Gastrocnemius medialis (tissue), 4 donors: Measurements from ENCODE around the gene EYS. TPM values are rescaled to one million over a fixed set of nuclear protein-coding genes. Genes with fewer than 3 reads are reported as not detected.

Experiments used
- ATAC-seq, 2 donors: fragments of 150-250 bp; one replicate each; pipeline ENCODE4 v1.9.1; 2016
- DNase-seq, 2 donors: peaks; one replicate each; pipeline ENCODE4 v3.0.0-alpha.2; 2019
- H3K27ac ChIP-seq, 4 donors: fragments of 200-600 bp; sonication (generic); 1 replicate in 1 of 4; 2 replicates in 3 of 4; pipeline ENCODE4 v1.5.1; 2016 to 2018; ENCODE audit warnings: mild to moderate bottlenecking in 2 of 4, moderate library complexity in 1 of 4
- H3K27me3 ChIP-seq, 3 donors: fragments of 200-600 bp; sonication (generic) in 2 of 3; 1 replicate in 1 of 3; 2 replicates in 2 of 3; pipeline versions ENCODE4 v1.5.1 to v1.6.0; 2016 to 2019; ENCODE audit warnings: mild to moderate bottlenecking in 1 of 3, moderate library complexity in 1 of 3
- H3K36me3 ChIP-seq, 2 donors: fragments of 200-600 bp; sonication (generic) in 1 of 2; one replicate each; pipeline ENCODE4 v1.5.1; 2017 to 2018
- H3K4me1 ChIP-seq, 2 donors: fragments of 200-600 bp; sonication (generic) in 1 of 2; one replicate each; pipeline ENCODE4 v1.5.1; 2016 to 2017; ENCODE audit warnings: mild to moderate bottlenecking in 2 of 2
- H3K4me3 ChIP-seq, 4 donors: fragments of 200-600 bp; sonication (generic) in 3 of 4; 1 replicate in 1 of 4; 2 replicates in 3 of 4; pipeline ENCODE4 v1.5.1; 2016 to 2019; ENCODE audit warnings: mild to moderate bottlenecking in 2 of 4
- H3K9me3 ChIP-seq, 3 donors: fragments of 200-600 bp; sonication (generic) in 2 of 3; 1 replicate in 1 of 3; 2 replicates in 2 of 3; pipeline ENCODE4 v1.5.1; 2016 to 2019
- CTCF ChIP-seq, 5 experiments: fragments of 450-650 bp in 3 of 5; fragments of 200-600 bp in 2 of 5; sonication (generic) in 2 of 5; IDR thresholded peaks in 4 of 5; conservative IDR thresholded peaks in 1 of 5; 1 replicate in 4 of 5; 2 replicates in 1 of 5; pipeline ENCODE4 v1.5.1; 2016 to 2019; ENCODE audit warnings: antibody characterized with exemption in 5 of 5, mild to moderate bottlenecking in 3 of 5, moderate library complexity in 3 of 5
- POLR2A ChIP-seq, 2 donors: fragments of 450-650 bp; IDR thresholded peaks; one replicate each; pipeline ENCODE4 v1.6.1; 2017; ENCODE audit warnings: antibody characterized with exemption in 2 of 2, mild to moderate bottlenecking in 2 of 2, moderate library complexity in 2 of 2
- in situ Hi-C, 4 donors: fragments of 200-750 bp; cut with MboI; loops; one replicate each; pipeline versions ENCODE4 v1.15.0 to v1.8.0; 2017; ENCODE audit warnings: low sequenced_read_pairs in 4 of 4
- intact Hi-C: fragments of 100-400 bp; cut with DNase I; formaldehyde crosslinking; loops from one replicate; pipeline ENCODE4 v1.15.1; 2023; ENCODE audit warnings: low total_unique reads
- total RNA-seq, 4 donors: library from RNA; depleted of rRNA; stranded (reverse); fragments of >200 nt; gene quantifications; one replicate each; pipeline versions ENCODE4 v1.1.0 to v1.2.3, GENCODE V29; 2016

The EYS gene
- total RNA-seq, 4 donors from 2014 or later: 0.20 TPM; not detected in 3

GRCh38 chr6:64143101-64143500, 1563.9 kb downstream of the EYS start:
- H3K36me3 ChIP-seq: no peaks in the 10 kb centered on the region
- no peak overlapping the region for H3K27ac ChIP-seq
- no peak overlapping the region for H3K4me3 ChIP-seq
- H3K9me3 ChIP-seq: no peaks in the 10 kb centered on the region
- H3K27me3 ChIP-seq: no peaks in the 10 kb centered on the region
- ATAC-seq (no peak), DNase-seq (no peak)
- in situ Hi-C loops (no loop called here), intact Hi-C loops (no loop called here)
- no peaks in the 10 kb centered on the region for H3K4me1 ChIP-seq
- TF ChIP-seq CTCF (IDR thresholded peaks at IDR 0.05 in 4 of 5, conservative IDR thresholded peaks at IDR 0.05 in 1 of 5) (no peak), POLR2A (IDR thresholded peaks at IDR 0.05) (no peak)

- Histone ChIP-seq H3K4me1 (no peaks in the 10 kb centered on the region), H3K27me3 (no peaks in the 10 kb centered on the region), H3K4me3 (no peak overlapping the region), H3K9me3 (no peaks in the 10 kb centered on the region), H3K27ac (no peak overlapping the region), H3K36me3 (no peaks in the 10 kb centered on the region)
- TF ChIP-seq POLR2A (IDR thresholded peaks at IDR 0.05) (no peak), CTCF (IDR thresholded peaks at IDR 0.05 in 4 of 5, conservative IDR thresholded peaks at IDR 0.05 in 1 of 5) (no peak)
- DNase-seq (no peak), ATAC-seq (no peak)
- in situ Hi-C loops: no loop called here
- intact Hi-C loops: no loop called here
Measured at GRCh38 chr6:64141680-64142079, 1565.3 kb downstream of the EYS start.

- no peaks in the 10 kb centered on the region for H3K4me1 ChIP-seq
- no peaks in the 10 kb centered on the region for H3K36me3 ChIP-seq
- no peak for TF ChIP-seq CTCF (IDR thresholded peaks at IDR 0.05 in 4 of 5, conservative IDR thresholded peaks at IDR 0.05 in 1 of 5)
- TF ChIP-seq POLR2A (IDR thresholded peaks at IDR 0.05): no peak
- intact Hi-C loops: no loop called here
- H3K4me3 ChIP-seq: no peak overlapping the region
- DNase-seq (no peak), ATAC-seq (no peak)
- H3K9me3 ChIP-seq: no peaks in the 10 kb centered on the region
- H3K27me3 ChIP-seq: no peaks in the 10 kb centered on the region
- no peak overlapping the region for H3K27ac ChIP-seq
- in situ Hi-C loops: no loop called here
Measured at GRCh38 chr6:64128301-64129024, 1578.6 kb downstream of the EYS start.

GRCh38 chr6:64123761-64124633, 1583.0 kb downstream of the EYS start:
- ATAC-seq: no peak
- no peak overlapping the region for H3K27ac ChIP-seq
- no peaks in the 10 kb centered on the region for H3K4me1 ChIP-seq
- no peak for TF ChIP-seq CTCF (IDR thresholded peaks at IDR 0.05 in 4 of 5, conservative IDR thresholded peaks at IDR 0.05 in 1 of 5)
- no peak for TF ChIP-seq POLR2A (IDR thresholded peaks at IDR 0.05)
- no peak for DNase-seq
- in situ Hi-C loops (no loop called here), intact Hi-C loops (no loop called here)
- no peaks in the 10 kb centered on the region for H3K9me3 ChIP-seq
- no peak overlapping the region for H3K4me3 ChIP-seq
- H3K27me3 ChIP-seq: no peaks in the 10 kb centered on the region
- H3K36me3 ChIP-seq: no peaks in the 10 kb centered on the region
